ENCODE results near the gene PRRT3.

The PRRT3 gene

DNA sequence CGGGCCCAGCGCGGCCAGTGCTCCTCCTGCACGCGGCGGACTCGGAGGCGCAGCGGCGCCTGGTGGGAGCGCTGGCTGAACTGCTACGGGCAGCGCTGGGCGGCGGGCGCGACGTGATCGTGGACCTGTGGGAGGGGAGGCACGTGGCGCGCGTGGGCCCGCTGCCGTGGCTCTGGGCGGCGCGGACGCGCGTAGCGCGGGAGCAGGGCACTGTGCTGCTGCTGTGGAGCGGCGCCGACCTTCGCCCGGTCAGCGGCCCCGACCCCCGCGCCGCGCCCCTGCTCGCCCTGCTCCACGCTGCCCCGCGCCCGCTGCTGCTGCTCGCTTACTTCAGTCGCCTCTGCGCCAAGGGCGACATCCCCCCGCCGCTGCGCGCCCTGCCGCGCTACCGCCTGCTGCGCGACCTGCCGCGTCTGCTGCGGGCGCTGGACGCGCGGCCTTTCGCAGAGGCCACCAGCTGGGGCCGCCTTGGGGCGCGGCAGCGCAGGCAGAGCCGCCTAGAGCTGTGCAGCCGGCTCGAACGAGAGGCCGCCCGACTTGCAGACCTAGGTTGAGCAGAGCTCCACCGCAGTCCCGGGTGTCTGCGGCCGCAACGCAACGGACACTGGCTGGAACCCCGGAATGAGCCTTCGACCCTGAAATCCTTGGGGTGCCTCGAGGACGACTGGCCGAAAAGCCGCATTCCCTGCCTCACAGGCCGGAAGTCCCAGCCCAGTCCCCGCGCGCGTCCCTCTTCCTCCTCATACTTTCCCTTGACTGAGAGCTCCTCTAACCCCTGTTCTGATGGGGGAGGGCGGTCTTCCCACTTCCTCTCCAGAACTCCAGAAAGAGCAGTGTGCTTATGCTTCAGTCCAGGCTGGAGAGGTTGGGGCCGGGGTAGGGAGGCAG lies 36.7 kb downstream of the PRRT3 start:
- Histone ChIP-seq H2BK120ac (ENCODE audit: low read depth, low read length) (peak overlapping the region; percentile 9), H3K14ac (ENCODE audit: low read length) (no peak overlapping the region), H2BK12ac (ENCODE audit: low read length) (peak overlapping the region; percentile 79), H3K4ac (ENCODE audit: low read length) (no peak overlapping the region), H2BK15ac (ENCODE audit: low read length) (peak overlapping the region; percentile 82), H3K23ac (ENCODE audit: low read depth, low read length, poor library complexity) (peak overlapping the region; percentile 90), H3K4me2 (ENCODE audit: insufficient read depth, low read length, poor library complexity, severe bottlenecking) (peak overlapping the region; percentile 95), H3K36me3 (replicated peaks in 1 of 2; ENCODE audit: control insufficient read depth in 2 of 2, insufficient read depth in 2 of 2, low read length in 2 of 2) (no peaks in the 10 kb centered on the region), H3K9ac (ENCODE audit: low read depth, low read length, poor library complexity) (peak overlapping the region; percentile 87), H3K4me1 (ENCODE audit: control insufficient read depth in 2 of 2, insufficient read depth in 1 of 2, low read depth in 1 of 2, low read length in 2 of 2) (peaks cover 12 to 17% of the 10 kb centered on the region in 2 donors), H3K9me3 (replicated peaks in 1 of 2; ENCODE audit: control insufficient read depth in 2 of 2, insufficient read depth in 1 of 2, low read depth in 1 of 2, low read length in 2 of 2) (peaks cover 0 to 2% of the 10 kb centered on the region in 2 donors), H3K18ac (ENCODE audit: low read length) (peak overlapping the region; percentile 99), H4K8ac (ENCODE audit: low read depth, low read length) (no peak overlapping the region), H3K79me1 (ENCODE audit: low read depth, low read length) (no peaks in the 10 kb centered on the region), H3K27me3 (ENCODE audit: control insufficient read depth in 3 of 3, insufficient read depth in 3 of 3, low read depth in 1 of 3, low read length in 3 of 3) (peaks cover 0 to 15% (median 0%) of the 10 kb centered on the region in 3 experiments), H2AFZ (ENCODE audit: low read length) (peak overlapping the region; percentile 95), H2BK5ac (ENCODE audit: low read length) (peak overlapping the region; percentile 68), H3K4me3 (ENCODE audit: low read length in 2 of 2) (peak overlapping the region; percentile 41 to 82), H3K27ac (replicated peaks; ENCODE audit: low read length) (no peak overlapping the region), H4K91ac (ENCODE audit: low read depth, low read length, poor library complexity) (peak overlapping the region; percentile 86), H2AK5ac (ENCODE audit: low read depth, low read length) (no peak overlapping the region)
- no CpG with 5 or more reads among the region's 99 CpGs for WGBS, 2 donors (ENCODE audit: extremely low coverage in 2 of 2, insufficient read length in 2 of 2, insufficient replicate concordance in 1 of 2)
- DNase-seq (ENCODE audit: low spot score), result no peak

DNA sequence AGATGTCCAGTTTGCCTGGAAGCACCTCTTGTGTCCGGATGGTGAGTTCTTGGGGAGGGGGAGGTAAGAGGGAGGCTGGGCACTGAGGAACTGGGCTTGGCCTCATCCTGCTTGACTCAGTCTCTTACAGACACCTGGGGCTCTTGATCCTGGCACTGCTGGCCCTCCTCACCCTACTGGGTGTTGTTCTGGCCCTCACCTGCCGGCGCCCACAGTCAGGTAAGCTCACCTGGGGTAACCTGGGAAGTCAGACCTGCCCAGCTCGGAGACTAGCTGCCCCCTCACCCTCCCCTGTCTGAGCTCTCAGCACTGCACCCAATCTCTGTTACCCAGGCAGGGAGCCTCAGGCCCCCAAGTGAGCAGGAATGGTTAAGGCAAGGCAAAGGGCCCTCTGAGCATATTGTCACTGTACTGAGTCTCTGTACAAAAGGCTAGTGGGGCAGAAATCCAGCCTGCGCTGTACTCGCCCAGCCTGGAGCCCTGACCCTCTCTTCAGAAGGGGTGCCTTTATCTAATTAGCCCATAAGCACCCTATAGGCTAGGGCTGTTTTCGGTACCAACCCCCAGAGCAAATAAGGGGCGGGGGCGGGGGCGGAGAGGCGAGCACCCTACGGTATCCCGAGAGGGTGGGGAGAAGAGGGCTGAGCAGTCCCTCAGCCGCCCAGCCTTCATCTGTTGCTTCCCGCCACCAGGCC lies 37.5 kb downstream of the PRRT3 start:
- H3K9me3 ChIP-seq (replicated peaks in 1 of 2; ENCODE audit: control insufficient read depth in 2 of 2, insufficient read depth in 1 of 2, low read depth in 1 of 2, low read length in 2 of 2), result peaks cover 0 to 2% of the 10 kb centered on the region in 2 donors
- H3K27me3 ChIP-seq (ENCODE audit: control insufficient read depth in 3 of 3, insufficient read depth in 3 of 3, low read depth in 1 of 3, low read length in 3 of 3), result peaks cover 0 to 15% (median 0%) of the 10 kb centered on the region in 3 experiments
- H3K4me1 ChIP-seq (ENCODE audit: control insufficient read depth in 2 of 2, insufficient read depth in 1 of 2, low read depth in 1 of 2, low read length in 2 of 2), result peaks cover 12 to 17% of the 10 kb centered on the region in 2 donors
- no peak overlapping the region for H3K27ac ChIP-seq (replicated peaks; ENCODE audit: low read length)
- peak overlapping the region; percentile 90 for H3K23ac ChIP-seq (ENCODE audit: low read depth, low read length, poor library complexity)
- H3K79me1 ChIP-seq (ENCODE audit: low read depth, low read length), result no peaks in the 10 kb centered on the region
- DNase-seq (ENCODE audit: low spot score), result no peak
- peak overlapping the region; percentile 54 for H4K8ac ChIP-seq (ENCODE audit: low read depth, low read length)
- H3K4me2 ChIP-seq (ENCODE audit: insufficient read depth, low read length, poor library complexity, severe bottlenecking), result peak overlapping the region; percentile 95
- peak overlapping the region; percentile 68 for H2BK5ac ChIP-seq (ENCODE audit: low read length)
- H3K36me3 ChIP-seq (replicated peaks in 1 of 2; ENCODE audit: control insufficient read depth in 2 of 2, insufficient read depth in 2 of 2, low read length in 2 of 2), result no peaks in the 10 kb centered on the region
- H2AK5ac ChIP-seq (ENCODE audit: low read depth, low read length), result peak overlapping the region; percentile 92
- H4K91ac ChIP-seq (ENCODE audit: low read depth, low read length, poor library complexity), result peak overlapping the region; percentile 86
- peak overlapping the region; percentile 65 for H2BK120ac ChIP-seq (ENCODE audit: low read depth, low read length)
- peak overlapping the region; percentile 43 for H2BK12ac ChIP-seq (ENCODE audit: low read length)
- H3K4ac ChIP-seq (ENCODE audit: low read length), result no peak overlapping the region
- H3K9ac ChIP-seq (ENCODE audit: low read depth, low read length, poor library complexity), result peak overlapping the region; percentile 87
- H3K14ac ChIP-seq (ENCODE audit: low read length), result no peak overlapping the region
- H2AFZ ChIP-seq (ENCODE audit: low read length), result peak overlapping the region; percentile 95
- peak overlapping the region; percentile 99 for H3K18ac ChIP-seq (ENCODE audit: low read length)
- WGBS, 2 donors (ENCODE audit: extremely low coverage in 2 of 2, insufficient read length in 2 of 2, insufficient replicate concordance in 1 of 2), result no CpG with 5 or more reads among the region's 15 CpGs
- peak overlapping the region; percentile 49 for H2BK15ac ChIP-seq (ENCODE audit: low read length)
- H3K4me3 ChIP-seq (ENCODE audit: low read length in 2 of 2), result peak overlapping the region; percentile 41 to 82

DNA sequence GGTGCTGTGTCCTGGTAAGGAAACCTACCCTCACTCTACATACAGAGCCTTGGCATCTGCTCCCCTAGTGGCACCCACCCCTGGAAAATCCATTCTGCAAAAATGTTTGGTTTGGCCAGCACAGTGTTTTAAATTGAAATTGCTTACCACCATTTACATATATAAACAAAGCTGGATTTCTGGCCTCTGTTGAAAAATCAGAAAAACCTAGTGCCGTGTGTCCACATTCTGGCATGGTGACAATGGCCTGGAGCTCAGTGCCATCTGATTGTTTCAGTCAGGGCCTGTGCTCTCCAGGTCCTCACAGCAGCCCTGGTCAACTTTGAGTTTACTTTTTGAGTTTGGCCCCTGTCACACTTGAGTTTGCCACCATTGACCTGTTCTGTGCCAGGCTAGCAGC lies 38.2 kb downstream of the PRRT3 start:
- H3K27ac ChIP-seq (replicated peaks; ENCODE audit: low read length), result no peak overlapping the region

DNA sequence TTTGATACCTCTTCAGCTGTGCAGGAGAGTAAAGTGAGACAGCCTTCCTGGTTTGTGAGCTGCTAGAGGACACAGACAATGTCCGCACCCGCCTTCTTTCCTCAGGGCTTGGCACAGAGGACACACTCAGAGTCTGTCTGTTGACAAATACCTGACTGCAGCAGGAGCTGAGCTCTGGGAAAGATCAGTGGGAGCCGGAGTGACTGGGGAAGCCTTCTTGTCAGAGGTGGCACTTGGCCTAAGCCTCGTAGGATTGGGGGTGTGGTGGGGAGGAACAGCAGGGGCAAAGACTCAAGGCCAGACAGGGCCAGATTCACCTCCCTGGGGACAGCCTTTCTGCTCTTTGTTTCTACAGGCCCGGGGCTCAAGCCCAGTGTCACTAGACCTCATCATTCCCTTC lies 38.6 kb downstream of the PRRT3 start:
- no peak overlapping the region for H3K4me3 ChIP-seq (ENCODE audit: low read length in 2 of 2)
- H3K27ac ChIP-seq (replicated peaks; ENCODE audit: low read length), result no peak overlapping the region
- H4K8ac ChIP-seq (ENCODE audit: low read depth, low read length), result no peak overlapping the region
- H2BK12ac ChIP-seq (ENCODE audit: low read length), result no peak overlapping the region
- H3K4ac ChIP-seq (ENCODE audit: low read length), result no peak overlapping the region
- peaks cover 0 to 2% of the 10 kb centered on the region in 2 donors for H3K9me3 ChIP-seq (replicated peaks in 1 of 2; ENCODE audit: control insufficient read depth in 2 of 2, insufficient read depth in 1 of 2, low read depth in 1 of 2, low read length in 2 of 2)
- peaks cover 0 to 15% (median 4%) of the 10 kb centered on the region in 3 experiments for H3K27me3 ChIP-seq (ENCODE audit: control insufficient read depth in 3 of 3, insufficient read depth in 3 of 3, low read depth in 1 of 3, low read length in 3 of 3)
- no peak overlapping the region for H2BK15ac ChIP-seq (ENCODE audit: low read length)
- H3K4me2 ChIP-seq (ENCODE audit: insufficient read depth, low read length, poor library complexity, severe bottlenecking), result no peak overlapping the region
- H3K79me1 ChIP-seq (ENCODE audit: low read depth, low read length), result no peaks in the 10 kb centered on the region
- no peak for DNase-seq (ENCODE audit: low spot score)
- H2BK120ac ChIP-seq (ENCODE audit: low read depth, low read length), result no peak overlapping the region
- H4K91ac ChIP-seq (ENCODE audit: low read depth, low read length, poor library complexity), result no peak overlapping the region
- no peaks in the 10 kb centered on the region for H3K36me3 ChIP-seq (replicated peaks in 1 of 2; ENCODE audit: control insufficient read depth in 2 of 2, insufficient read depth in 2 of 2, low read length in 2 of 2)
- no peak overlapping the region for H2AFZ ChIP-seq (ENCODE audit: low read length)
- WGBS, 2 donors (ENCODE audit: extremely low coverage in 2 of 2, insufficient read length in 2 of 2, insufficient replicate concordance in 1 of 2), result no CpG with 5 or more reads among the region's 5 CpGs
- no peak overlapping the region for H2AK5ac ChIP-seq (ENCODE audit: low read depth, low read length)
- H3K23ac ChIP-seq (ENCODE audit: low read depth, low read length, poor library complexity), result no peak overlapping the region
- H3K9ac ChIP-seq (ENCODE audit: low read depth, low read length, poor library complexity), result no peak overlapping the region
- peaks cover 12 to 17% of the 10 kb centered on the region in 2 donors for H3K4me1 ChIP-seq (ENCODE audit: control insufficient read depth in 2 of 2, insufficient read depth in 1 of 2, low read depth in 1 of 2, low read length in 2 of 2)
- no peak overlapping the region for H3K18ac ChIP-seq (ENCODE audit: low read length)
- no peak overlapping the region for H3K14ac ChIP-seq (ENCODE audit: low read length)
- no peak overlapping the region for H2BK5ac ChIP-seq (ENCODE audit: low read length)

More for the DNA sequence above, 38.2 kb downstream of the PRRT3 start:
- peak overlapping the region; percentile 92 for H2AK5ac ChIP-seq (ENCODE audit: low read depth, low read length)
- no peak overlapping the region for H2BK15ac ChIP-seq (ENCODE audit: low read length)
- no peaks in the 10 kb centered on the region for H3K79me1 ChIP-seq (ENCODE audit: low read depth, low read length)
- peaks cover 0 to 15% (median 4%) of the 10 kb centered on the region in 3 experiments for H3K27me3 ChIP-seq (ENCODE audit: control insufficient read depth in 3 of 3, insufficient read depth in 3 of 3, low read depth in 1 of 3, low read length in 3 of 3)
- H4K8ac ChIP-seq (ENCODE audit: low read depth, low read length), result no peak overlapping the region
- H2BK5ac ChIP-seq (ENCODE audit: low read length), result no peak overlapping the region
- no peak overlapping the region for H3K4ac ChIP-seq (ENCODE audit: low read length)
- H3K9ac ChIP-seq (ENCODE audit: low read depth, low read length, poor library complexity), result no peak overlapping the region
- H3K9me3 ChIP-seq (replicated peaks in 1 of 2; ENCODE audit: control insufficient read depth in 2 of 2, insufficient read depth in 1 of 2, low read depth in 1 of 2, low read length in 2 of 2), result peaks cover 0 to 2% of the 10 kb centered on the region in 2 donors
- H3K4me2 ChIP-seq (ENCODE audit: insufficient read depth, low read length, poor library complexity, severe bottlenecking), result no peak overlapping the region
- H4K91ac ChIP-seq (ENCODE audit: low read depth, low read length, poor library complexity), result no peak overlapping the region
- no peak overlapping the region for H2BK12ac ChIP-seq (ENCODE audit: low read length)
- no peak overlapping the region for H3K18ac ChIP-seq (ENCODE audit: low read length)
- peaks cover 12 to 17% of the 10 kb centered on the region in 2 donors for H3K4me1 ChIP-seq (ENCODE audit: control insufficient read depth in 2 of 2, insufficient read depth in 1 of 2, low read depth in 1 of 2, low read length in 2 of 2)
- H3K14ac ChIP-seq (ENCODE audit: low read length), result no peak overlapping the region
- WGBS, 2 donors (ENCODE audit: extremely low coverage in 2 of 2, insufficient read length in 2 of 2, insufficient replicate concordance in 1 of 2), result no CpG with 5 or more reads among the region's 1 CpG
- H2BK120ac ChIP-seq (ENCODE audit: low read depth, low read length), result no peak overlapping the region
- no peak overlapping the region for H3K4me3 ChIP-seq (ENCODE audit: low read length in 2 of 2)
- no peak overlapping the region for H2AFZ ChIP-seq (ENCODE audit: low read length)
- DNase-seq (ENCODE audit: low spot score), result no peak
- no peaks in the 10 kb centered on the region for H3K36me3 ChIP-seq (replicated peaks in 1 of 2; ENCODE audit: control insufficient read depth in 2 of 2, insufficient read depth in 2 of 2, low read length in 2 of 2)
- H3K23ac ChIP-seq (ENCODE audit: low read depth, low read length, poor library complexity), result no peak overlapping the region

Data from neuronal stem cell (in vitro differentiated cells).